Left lung (tissue), 10 donors: ENCODE data around the gene RALGPS1. TPM values are rescaled to one million over a fixed set of nuclear protein-coding genes. Genes with fewer than 3 reads are reported as not detected.

Experiments
- ATAC-seq: fragments of 200-7000 bp; cut with Tn5 transposase; one replicate; pipeline ENCODE4 v1.9.1; 2020; ENCODE audit warnings: moderate library complexity
- DNase-seq, 4 donors: peaks; one replicate each; pipeline ENCODE4 v3.0.0-alpha.2; 2013 to 2020
- H3K27ac ChIP-seq, 2 donors: fragments of 200-600 bp; sonication (generic) in 1 of 2; one replicate each; pipeline versions ENCODE4 v1.5.0 to v1.8.0; 2020 to 2021
- H3K27me3 ChIP-seq, 2 donors: fragments of 200-600 bp; sonication (generic) in 1 of 2; one replicate each; pipeline versions ENCODE4 v1.5.0 to v1.8.0; 2020 to 2021
- H3K36me3 ChIP-seq, 2 donors: fragments of 200-600 bp; sonication (generic) in 1 of 2; one replicate each; pipeline versions ENCODE4 v1.5.0 to v1.8.0; 2020 to 2021
- H3K4me1 ChIP-seq, 2 donors: fragments of 200-600 bp; one replicate each; pipeline ENCODE4 v1.8.0; 2021
- H3K4me3 ChIP-seq, 2 donors: fragments of 200-600 bp; sonication (generic) in 1 of 2; one replicate each; pipeline versions ENCODE4 v1.5.0 to v1.8.0; 2020 to 2021; ENCODE audit warnings: mild to moderate bottlenecking in 1 of 2
- H3K9me3 ChIP-seq, 2 donors: fragments of 200-600 bp; sonication (generic) in 1 of 2; one replicate each; pipeline versions ENCODE4 v1.5.0 to v1.8.0; 2020 to 2021
- intact Hi-C, 2 donors: fragments of 100-400 bp; cut with DNase I; formaldehyde crosslinking; loops; one replicate each; pipeline versions ENCODE4 v1.11.2 to v1.14.2; 2022
- polyA plus RNA-seq, 6 donors: library from polyadenylated mRNA; unstranded; fragments of 120-200 nt; gene quantifications; one replicate each; pipeline ENCODE4 v1.2.1, GENCODE V29; 2013; ENCODE audit not compliant: insufficient read length in 6 of 6
- total RNA-seq, 2 donors: library from RNA; stranded (reverse); fragmentation: NEBNext Ultra II Directional; extraction: Animal tissue kit (Norgen Biotek cat#: 25700); gene quantifications; one replicate each; pipeline ENCODE4 v1.2.1, GENCODE V29; 2021
- TF ChIP-seq, protein P1 (sequence below), 2 donors: fragments of 200-600 bp; sonication (generic) in 1 of 2; IDR thresholded peaks; one replicate each; pipeline versions ENCODE4 v1.5.0 to v1.8.0; 2021; ENCODE audit warnings: antibody characterized with exemption in 2 of 2
- donor health status: DM: no; HTN: yes; CAD: no.
- donor health status: DM: no; HTN: no; CAD: no.

The RALGPS1 gene
- total and polyA plus RNA-seq, 8 donors: 11.9 to 27.6 (median 21.5) TPM

DNA sequence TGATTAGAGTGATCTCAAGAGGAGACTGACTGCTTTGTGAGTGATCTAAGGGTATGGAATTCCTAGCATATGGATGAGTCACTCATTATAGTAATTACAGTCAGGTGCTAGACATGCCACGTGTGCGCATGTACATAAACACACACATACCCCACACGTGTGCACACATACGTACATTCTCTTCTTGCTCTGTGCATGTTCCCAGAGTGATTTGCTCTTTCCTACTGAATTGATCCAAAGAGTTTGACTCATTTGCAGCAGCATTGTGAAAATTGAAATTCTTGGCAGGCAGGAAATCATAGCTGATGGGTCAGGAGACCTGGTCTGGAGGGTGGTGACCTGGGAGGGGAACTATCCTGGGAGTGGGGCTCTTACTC lies 144.1 kb downstream of the RALGPS1 start:
- Histone ChIP-seq H3K4me1 (no peaks in the 10 kb centered on the region), H3K27me3 (no peaks in the 10 kb centered on the region), H3K27ac (no peak overlapping the region), H3K4me3 (no peak overlapping the region), H3K9me3 (no peaks in the 10 kb centered on the region), H3K36me3 (no peaks in the 10 kb centered on the region)
- DNase-seq (no peak), ATAC-seq (no peak)
- intact Hi-C loops: no loop called here
- TF ChIP-seq, protein P1, sequence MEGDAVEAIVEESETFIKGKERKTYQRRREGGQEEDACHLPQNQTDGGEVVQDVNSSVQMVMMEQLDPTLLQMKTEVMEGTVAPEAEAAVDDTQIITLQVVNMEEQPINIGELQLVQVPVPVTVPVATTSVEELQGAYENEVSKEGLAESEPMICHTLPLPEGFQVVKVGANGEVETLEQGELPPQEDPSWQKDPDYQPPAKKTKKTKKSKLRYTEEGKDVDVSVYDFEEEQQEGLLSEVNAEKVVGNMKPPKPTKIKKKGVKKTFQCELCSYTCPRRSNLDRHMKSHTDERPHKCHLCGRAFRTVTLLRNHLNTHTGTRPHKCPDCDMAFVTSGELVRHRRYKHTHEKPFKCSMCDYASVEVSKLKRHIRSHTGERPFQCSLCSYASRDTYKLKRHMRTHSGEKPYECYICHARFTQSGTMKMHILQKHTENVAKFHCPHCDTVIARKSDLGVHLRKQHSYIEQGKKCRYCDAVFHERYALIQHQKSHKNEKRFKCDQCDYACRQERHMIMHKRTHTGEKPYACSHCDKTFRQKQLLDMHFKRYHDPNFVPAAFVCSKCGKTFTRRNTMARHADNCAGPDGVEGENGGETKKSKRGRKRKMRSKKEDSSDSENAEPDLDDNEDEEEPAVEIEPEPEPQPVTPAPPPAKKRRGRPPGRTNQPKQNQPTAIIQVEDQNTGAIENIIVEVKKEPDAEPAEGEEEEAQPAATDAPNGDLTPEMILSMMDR (IDR thresholded peaks at IDR 0.05): no peak

DNA sequence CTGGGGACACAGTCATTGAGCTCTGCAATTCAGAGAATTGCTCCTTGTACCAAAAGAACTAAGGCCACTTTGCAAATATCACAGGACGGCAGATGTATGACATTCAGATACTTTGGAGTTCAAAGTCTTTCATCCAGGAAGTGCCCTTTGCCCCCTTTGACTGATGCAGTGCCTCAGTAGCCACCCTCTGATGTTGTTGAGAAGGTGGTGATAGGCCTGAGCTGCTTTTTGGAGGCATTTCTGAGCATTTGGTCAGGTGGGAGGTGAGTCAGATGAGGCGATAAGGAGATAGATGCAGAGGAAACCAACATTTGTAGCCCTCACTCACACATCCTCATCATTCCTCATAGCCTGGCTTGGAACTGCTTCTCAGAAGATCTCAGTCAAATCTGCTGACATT lies 144.4 kb downstream of the RALGPS1 start:
- TF ChIP-seq, protein P1 (IDR thresholded peaks at IDR 0.05): no peak
- intact Hi-C loops: no loop called here
- no peak for DNase-seq
- ATAC-seq: no peak
- H3K36me3 ChIP-seq: no peaks in the 10 kb centered on the region
- H3K4me3 ChIP-seq: no peak overlapping the region
- H3K27ac ChIP-seq: no peak overlapping the region
- H3K4me1 ChIP-seq: no peaks in the 10 kb centered on the region
- no peaks in the 10 kb centered on the region for H3K27me3 ChIP-seq
- H3K9me3 ChIP-seq: no peaks in the 10 kb centered on the region

GRCh38 chr9:127059765-127060361 lies 145.3 kb downstream of the RALGPS1 start:
- Histone ChIP-seq H3K4me1 (no peaks in the 10 kb centered on the region), H3K4me3 (no peak overlapping the region), H3K27me3 (no peaks in the 10 kb centered on the region), H3K36me3 (no peaks in the 10 kb centered on the region), H3K9me3 (no peaks in the 10 kb centered on the region), H3K27ac (peak overlapping the region in 1 of 2 donors; percentile 11)
- DNase-seq: no peak
- intact Hi-C loops: no loop called here
- ATAC-seq: peak; percentile 49
- TF ChIP-seq, protein P1 (IDR thresholded peaks at IDR 0.05): no peak

DNA sequence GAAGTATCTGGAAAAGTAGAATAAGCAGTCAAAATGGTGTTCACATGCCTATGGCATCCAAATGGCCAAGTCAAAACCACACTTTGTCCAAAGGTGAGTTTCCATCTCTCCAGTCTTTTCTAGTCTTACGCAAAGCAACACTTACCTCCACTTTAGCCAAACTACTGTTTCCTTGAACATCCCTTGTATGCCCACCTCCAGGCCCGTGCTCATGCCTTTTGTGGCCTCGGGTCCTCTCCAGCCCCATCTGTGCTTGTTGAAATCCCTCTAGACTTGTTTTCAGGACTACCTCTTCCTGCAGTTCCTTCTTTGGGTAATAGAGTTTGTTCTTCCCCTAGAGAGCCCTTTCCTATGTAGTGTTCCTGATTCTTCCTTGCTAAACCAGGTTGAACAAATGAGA lies 146.8 kb downstream of the RALGPS1 start:
- H3K36me3 ChIP-seq: no peaks in the 10 kb centered on the region
- H3K4me3 ChIP-seq: no peak overlapping the region
- DNase-seq: no peak
- ATAC-seq: no peak
- H3K4me1 ChIP-seq: peaks cover 0 to 5% of the 10 kb centered on the region in 2 donors
- H3K9me3 ChIP-seq: no peaks in the 10 kb centered on the region
- TF ChIP-seq, protein P1 (IDR thresholded peaks at IDR 0.05): no peak
- no peaks in the 10 kb centered on the region for H3K27me3 ChIP-seq
- H3K27ac ChIP-seq: no peak overlapping the region
- intact Hi-C loops: no loop called here

DNA sequence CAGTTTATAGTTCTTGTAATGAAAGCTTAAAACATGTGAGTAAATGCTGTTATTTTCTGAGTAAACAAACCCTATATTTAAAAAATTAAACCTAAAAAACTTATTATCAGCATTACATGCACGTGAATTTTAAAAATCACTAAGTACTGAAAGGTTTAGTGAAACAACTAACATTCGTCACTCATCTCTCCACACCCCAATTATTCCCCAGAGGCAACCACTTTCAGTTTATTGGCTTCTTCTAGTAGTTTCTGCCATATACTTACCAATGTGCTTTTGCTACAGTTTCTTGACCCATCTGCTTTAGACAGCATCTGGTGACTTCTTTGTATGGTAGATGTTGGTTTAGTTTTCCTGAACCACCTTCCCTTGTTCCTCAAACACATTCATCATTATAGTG lies 149.8 kb downstream of the RALGPS1 start:
- H3K4me3 ChIP-seq: no peak overlapping the region
- intact Hi-C loops: no loop called here
- no peaks in the 10 kb centered on the region for H3K27me3 ChIP-seq
- peaks cover 12 to 17% of the 10 kb centered on the region in 2 donors for H3K4me1 ChIP-seq
- no peak for ATAC-seq
- DNase-seq: no peak
- no peaks in the 10 kb centered on the region for H3K9me3 ChIP-seq
- TF ChIP-seq, protein P1 (IDR thresholded peaks at IDR 0.05): no peak
- H3K36me3 ChIP-seq: no peaks in the 10 kb centered on the region
- H3K27ac ChIP-seq: no peak overlapping the region
